Naive B cell (primary cell): ENCODE results near the gene RACK1. TPM values are rescaled to one million over a fixed set of nuclear protein-coding genes. Genes with fewer than 3 reads are reported as not detected.
"Not testable (repeated sequence)": the region's sequence is repeated elsewhere in the genome, so short reads cannot be mapped to it uniquely, and the experiment has no call there.

ENCODE experiments used
- ATAC-seq, 2 donors: fragments of 150-1000 bp; cut with Tn5 transposase; 2 replicates each; pipeline ENCODE4 v1.10.0; 2021; ENCODE audit warnings: low read depth in 2 of 2, mild to moderate bottlenecking in 2 of 2, moderate library complexity in 2 of 2
- DNase-seq: peaks from one replicate; pipeline ENCODE4 v3.0.0; 2022
- H3K27ac Mint-ChIP-seq, 6 donors: one replicate each; pipeline ENCODE4 v1.8.0; 2020 to 2022; ENCODE audit warnings: mild to moderate bottlenecking in 6 of 6, mixed read lengths in 6 of 6, moderate library complexity in 5 of 6, inconsistent platforms in 2 of 6
- H3K27me3 Mint-ChIP-seq, 3 donors: one replicate each; pipeline ENCODE4 v1.8.0; 2021 to 2022; ENCODE audit warnings: mixed read lengths in 3 of 3, mild to moderate bottlenecking in 1 of 3
- H3K36me3 Mint-ChIP-seq, 2 donors: one replicate each; pipeline ENCODE4 v1.8.0; 2020 to 2022; ENCODE audit warnings: mixed read lengths in 2 of 2, inconsistent platforms in 1 of 2, mild to moderate bottlenecking in 1 of 2
- H3K4me1 Mint-ChIP-seq, 3 donors: one replicate each; pipeline ENCODE4 v1.8.0; 2020 to 2022; ENCODE audit warnings: mixed read lengths in 3 of 3, inconsistent platforms in 1 of 3, mild to moderate bottlenecking in 1 of 3, moderate library complexity in 1 of 3
- H3K4me3 Mint-ChIP-seq, 8 donors: one replicate each; pipeline ENCODE4 v1.8.0; 2020 to 2022; ENCODE audit warnings: mild to moderate bottlenecking in 8 of 8, mixed read lengths in 8 of 8, moderate library complexity in 8 of 8, inconsistent platforms in 2 of 8
- H3K9me3 Mint-ChIP-seq, 7 donors: one replicate each; pipeline ENCODE4 v1.8.0; 2020 to 2022; ENCODE audit warnings: mixed read lengths in 7 of 7, mild to moderate bottlenecking in 5 of 7, inconsistent platforms in 2 of 7, moderate library complexity in 1 of 7
- polyA plus RNA-seq, 6 donors: library from polyadenylated mRNA; unstranded; fragments of 300-500 nt; fragmentation: Illumina TruSeq; gene quantifications; one replicate each; pipeline ENCODE4 v1.2.3, GENCODE V29; 2021; ENCODE audit warnings: low read depth in 6 of 6

The RACK1 gene
- polyA plus RNA-seq, 6 donors from 2014 or later = 2,383 to 2,887 (median 2,526) TPM

DNA sequence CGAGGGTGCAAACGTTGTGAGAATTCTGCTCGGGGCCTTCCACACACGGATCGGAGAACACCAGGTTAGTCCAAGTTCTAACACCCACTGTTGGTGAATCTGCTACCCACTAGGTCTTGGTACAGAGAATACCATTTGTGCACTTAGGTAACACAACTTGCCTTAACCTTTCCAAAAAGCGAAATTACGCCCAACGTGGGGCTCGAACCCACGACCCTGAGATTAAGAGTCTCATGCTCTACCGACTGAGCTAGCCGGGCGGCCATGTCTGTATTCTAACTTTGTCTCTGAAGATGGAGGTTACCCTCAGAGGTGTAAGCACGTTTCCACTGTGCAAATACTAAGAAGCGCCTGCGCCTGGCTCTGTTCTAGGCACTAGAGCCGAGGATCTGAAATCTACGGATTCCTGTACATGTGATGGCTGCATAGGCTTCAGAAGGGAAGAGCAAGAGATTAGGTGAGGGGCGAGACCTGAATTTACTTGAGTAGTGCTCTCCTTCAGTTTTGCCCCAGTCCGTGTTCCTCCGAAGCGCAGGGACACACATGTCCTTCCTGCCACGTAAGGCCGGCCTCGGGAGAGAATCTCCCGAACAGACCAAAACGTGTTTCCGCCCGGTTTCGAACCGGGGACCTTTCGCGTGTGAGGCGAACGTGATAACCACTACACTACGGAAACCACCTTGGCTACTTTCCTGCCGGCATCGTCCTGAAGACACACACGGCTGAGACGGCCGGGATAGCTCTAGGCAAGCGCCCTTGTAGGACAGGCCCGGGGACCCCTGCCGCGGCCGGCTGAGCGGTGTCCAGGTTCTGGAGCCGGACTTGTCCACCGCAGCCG lies 21.7 kb downstream of the RACK1 start:
- Mint-ChIP-seq H3K9me3 (peaks cover 0 to 18% (median 4%) of the 10 kb centered on the region in 7 donors), H3K27ac (peak overlapping the region; percentile 97 to 100 (median 99)), H3K4me1 (peaks cover 54 to 84% (median 62%) of the 10 kb centered on the region in 3 donors), H3K4me3 (peak overlapping the region; percentile 90 to 99 (median 97)), H3K27me3 (peaks cover 0 to 10% (median 4%) of the 10 kb centered on the region in 3 donors), H3K36me3 (no peaks in the 10 kb centered on the region)
- DNase-seq (peak; percentile 93), ATAC-seq (peak; percentile 31)

DNA sequence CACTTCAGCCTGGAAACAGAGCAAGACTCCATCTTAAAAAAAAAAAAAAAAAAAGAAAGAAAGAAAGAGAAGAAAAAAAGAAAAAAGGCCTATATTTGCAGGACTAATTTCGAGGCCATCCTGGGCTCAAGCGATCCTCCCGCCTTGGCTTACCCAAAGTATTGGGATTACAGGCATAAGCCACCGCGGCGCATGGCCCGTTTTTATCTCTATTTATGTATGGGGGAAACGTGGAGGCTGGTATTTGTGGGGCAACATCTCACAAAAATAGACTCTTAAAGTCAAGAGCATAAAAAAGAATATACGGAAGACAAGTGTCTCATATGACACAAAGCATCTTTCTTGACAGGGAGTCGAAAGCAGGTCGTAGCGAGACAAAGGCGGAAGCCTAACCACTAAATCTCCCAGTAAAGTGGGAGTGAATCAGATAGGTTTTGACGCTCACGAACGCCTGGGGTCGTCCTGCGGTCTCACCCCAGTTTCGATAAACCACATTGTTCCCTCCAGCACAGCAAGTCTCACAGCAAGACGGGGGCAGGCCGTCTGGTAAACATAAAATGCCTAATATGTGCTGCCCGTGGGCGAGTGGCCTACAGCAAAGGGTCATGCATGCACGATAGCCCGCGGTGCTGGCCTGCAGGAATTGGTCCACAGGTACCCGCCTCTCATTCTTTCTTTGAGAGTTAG lies 22.5 kb downstream of the RACK1 start:
- ATAC-seq (no peak), DNase-seq (peak; percentile 11)

DNA sequence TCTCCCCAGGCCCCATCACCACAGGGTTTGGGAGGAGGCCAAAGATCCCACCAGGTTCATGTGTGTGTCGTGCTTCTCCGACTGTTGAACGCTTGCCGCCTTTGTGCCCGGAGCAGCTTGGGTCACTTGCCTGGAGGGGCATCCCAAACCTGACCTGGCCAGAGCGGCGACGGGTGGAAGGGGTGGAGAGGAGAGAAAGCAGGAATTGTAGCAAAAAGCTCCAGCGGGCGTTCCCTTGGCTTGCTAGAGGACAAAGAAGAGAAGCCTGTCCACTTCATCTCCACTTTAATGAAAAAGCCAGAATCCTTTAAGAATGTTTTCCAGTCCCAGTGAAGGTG lies 23.6 kb downstream of the RACK1 start:
- Mint-ChIP-seq H3K4me1 (peaks cover 56 to 83% (median 70%) of the 10 kb centered on the region in 3 donors), H3K27me3 (peaks cover 0 to 10% (median 4%) of the 10 kb centered on the region in 3 donors), H3K4me3 (peak overlapping the region in 6 of 8 donors; percentile 29 to 98 (median 62)), H3K36me3 (no peaks in the 10 kb centered on the region), H3K27ac (peak overlapping the region in 4 of 6 donors; percentile 59 to 100 (median 98)), H3K9me3 (peaks cover 0 to 18% (median 4%) of the 10 kb centered on the region in 7 donors)
- no peak for ATAC-seq
- DNase-seq = no peak

More for the DNA sequence above, 22.5 kb downstream of the RACK1 start:
- H3K27ac Mint-ChIP-seq = peak overlapping the region; percentile 97 to 100 (median 99)
- peaks cover 58 to 90% (median 67%) of the 10 kb centered on the region in 3 donors for H3K4me1 Mint-ChIP-seq
- H3K9me3 Mint-ChIP-seq = peaks cover 0 to 18% (median 4%) of the 10 kb centered on the region in 7 donors
- no peaks in the 10 kb centered on the region for H3K36me3 Mint-ChIP-seq
- peaks cover 0 to 10% (median 4%) of the 10 kb centered on the region in 3 donors for H3K27me3 Mint-ChIP-seq
- H3K4me3 Mint-ChIP-seq = peak overlapping the region; percentile 22 to 99 (median 96)

DNA sequence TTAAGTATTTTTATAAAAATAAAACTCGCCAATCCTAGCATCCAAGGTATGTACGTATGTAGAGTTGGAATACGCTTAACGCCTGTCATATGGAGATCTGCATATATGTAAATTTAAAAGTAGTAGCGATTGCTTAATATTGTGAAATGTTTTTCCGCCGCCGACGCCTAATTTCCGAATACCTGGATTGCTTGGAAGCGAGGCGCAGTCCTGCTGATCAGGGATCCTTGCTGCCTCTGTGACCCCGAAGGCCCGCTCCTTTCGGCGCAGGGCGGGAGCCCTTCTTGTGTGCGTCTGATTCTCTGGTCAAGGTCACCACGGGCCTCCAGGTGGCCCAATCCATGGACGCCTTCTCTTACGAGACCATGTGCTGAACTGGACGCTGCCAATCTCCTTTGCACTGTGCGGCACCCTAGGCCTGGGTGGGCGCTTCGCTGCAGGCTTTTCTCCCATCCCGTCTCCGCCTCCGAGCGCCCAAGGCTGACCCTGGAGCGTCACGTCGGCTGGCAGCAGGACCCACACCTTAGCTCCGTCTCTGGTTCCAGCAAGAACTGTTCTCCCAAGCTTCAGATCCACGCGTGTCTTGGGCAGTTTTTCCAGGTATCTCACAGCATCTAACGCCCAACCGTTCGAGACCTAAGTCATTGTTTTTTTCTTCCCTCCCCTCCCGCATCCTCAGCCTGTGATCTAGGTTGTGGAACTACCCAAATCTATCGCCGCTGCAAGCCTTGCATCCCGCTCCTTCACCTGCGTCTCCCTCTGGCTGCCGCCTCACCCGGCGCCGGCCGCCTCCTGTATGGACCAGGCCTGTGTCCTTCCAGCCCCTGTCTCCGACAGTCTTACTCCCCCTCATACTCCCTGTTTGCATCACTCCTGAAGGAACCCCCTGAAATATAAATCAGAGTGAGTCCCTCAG lies 24.2 kb downstream of the RACK1 start:
- Mint-ChIP-seq H3K27ac (peak overlapping the region in 4 of 6 donors; percentile 89 to 97 (median 92)), H3K4me1 (peaks cover 53 to 76% (median 66%) of the 10 kb centered on the region in 3 donors)
- no peak for DNase-seq

DNA sequence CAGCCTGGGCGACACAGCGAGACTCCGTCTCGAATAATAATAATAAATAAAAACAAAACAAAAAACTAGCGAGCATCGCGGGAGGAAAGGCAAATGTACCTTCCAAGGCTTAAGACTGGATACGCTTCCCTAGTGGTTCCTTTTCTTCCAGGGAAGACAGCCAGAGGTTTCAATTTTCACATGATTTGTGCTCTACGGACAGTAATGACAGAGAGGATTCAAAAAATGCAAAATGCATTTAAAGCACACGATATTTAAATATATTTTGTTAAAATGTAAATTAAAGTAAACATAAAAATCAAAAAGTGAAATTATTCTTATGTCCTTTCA lies 24.9 kb downstream of the RACK1 start:
- Mint-ChIP-seq H3K9me3 (peaks cover 0 to 18% (median 4%) of the 10 kb centered on the region in 7 donors), H3K4me3 (peak overlapping the region; percentile 88 to 100 (median 97)), H3K36me3 (no peaks in the 10 kb centered on the region), H3K27ac (peak overlapping the region in 5 of 6 donors; percentile 85 to 100 (median 99)), H3K27me3 (peaks cover 0 to 10% (median 5%) of the 10 kb centered on the region in 3 donors), H3K4me1 (peaks cover 46 to 69% (median 60%) of the 10 kb centered on the region in 3 donors)
- no peak for ATAC-seq
- no peak for DNase-seq

More for the DNA sequence above, 24.2 kb downstream of the RACK1 start:
- no peak for ATAC-seq
- Mint-ChIP-seq H3K4me3 (peak overlapping the region; percentile 44 to 98 (median 62)), H3K27me3 (peaks cover 0 to 10% (median 4%) of the 10 kb centered on the region in 3 donors), H3K36me3 (no peaks in the 10 kb centered on the region), H3K9me3 (peaks cover 0 to 18% (median 4%) of the 10 kb centered on the region in 7 donors)

DNA sequence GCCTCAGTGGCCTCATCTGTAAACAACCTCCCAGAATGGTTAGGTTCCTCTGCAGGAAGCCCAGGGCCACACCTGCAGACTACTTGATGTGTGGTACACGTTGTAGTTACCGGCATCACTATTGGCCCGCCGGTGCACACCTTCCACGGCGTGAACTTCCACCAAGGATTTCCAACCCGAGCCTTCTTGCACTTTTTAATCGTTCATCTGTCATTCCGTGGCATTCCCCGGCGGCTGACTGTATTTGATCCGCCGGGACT lies 26.0 kb downstream of the RACK1 start:
- no peak for DNase-seq
- peak; percentile 40 to 44 for ATAC-seq
- Mint-ChIP-seq H3K9me3 (peaks cover 0 to 18% (median 4%) of the 10 kb centered on the region in 7 donors), H3K4me1 (peaks cover 40 to 61% (median 55%) of the 10 kb centered on the region in 3 donors), H3K36me3 (no peaks in the 10 kb centered on the region), H3K4me3 (peak overlapping the region; percentile 88 to 100 (median 97)), H3K27ac (peak overlapping the region; percentile 85 to 100 (median 99)), H3K27me3 (peaks cover 0 to 14% (median 10%) of the 10 kb centered on the region in 3 donors)

DNA sequence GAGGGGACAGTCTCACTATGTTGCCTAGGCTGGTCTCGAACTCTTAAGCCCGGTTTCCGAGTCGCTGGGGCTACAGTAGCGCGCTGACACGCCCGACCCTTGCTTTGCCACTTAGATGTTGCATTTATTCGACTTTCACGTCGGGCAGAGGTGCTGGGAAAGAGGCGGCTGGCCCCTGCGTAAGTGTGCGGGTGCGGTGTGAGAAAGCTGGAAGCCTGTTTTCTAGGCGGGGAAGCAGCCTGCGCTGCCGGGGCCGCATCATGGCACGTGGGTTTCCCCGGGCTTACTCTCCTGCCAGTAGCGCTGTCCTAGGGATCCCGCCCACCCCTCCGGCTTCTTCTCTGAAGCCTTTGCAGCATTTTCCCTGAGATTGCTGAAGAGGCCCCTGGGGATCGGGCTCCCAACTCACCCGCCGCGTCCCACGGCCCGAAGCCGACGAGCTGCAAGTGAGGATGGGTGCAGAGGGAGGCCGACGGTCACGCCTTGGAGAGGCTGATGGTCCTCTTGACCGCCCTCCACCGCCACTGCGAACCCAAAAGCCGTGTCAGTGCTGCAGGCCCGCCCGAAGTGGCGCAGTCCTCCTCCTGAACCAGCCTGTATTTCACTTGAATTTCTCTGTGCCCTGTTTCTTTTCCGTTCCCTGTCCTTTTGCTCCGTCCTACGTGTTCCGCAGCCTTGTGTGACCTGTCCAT lies 26.4 kb downstream of the RACK1 start:
- Mint-ChIP-seq H3K36me3 (no peaks in the 10 kb centered on the region), H3K4me1 (peaks cover 35 to 58% (median 50%) of the 10 kb centered on the region in 3 donors)

DNA sequence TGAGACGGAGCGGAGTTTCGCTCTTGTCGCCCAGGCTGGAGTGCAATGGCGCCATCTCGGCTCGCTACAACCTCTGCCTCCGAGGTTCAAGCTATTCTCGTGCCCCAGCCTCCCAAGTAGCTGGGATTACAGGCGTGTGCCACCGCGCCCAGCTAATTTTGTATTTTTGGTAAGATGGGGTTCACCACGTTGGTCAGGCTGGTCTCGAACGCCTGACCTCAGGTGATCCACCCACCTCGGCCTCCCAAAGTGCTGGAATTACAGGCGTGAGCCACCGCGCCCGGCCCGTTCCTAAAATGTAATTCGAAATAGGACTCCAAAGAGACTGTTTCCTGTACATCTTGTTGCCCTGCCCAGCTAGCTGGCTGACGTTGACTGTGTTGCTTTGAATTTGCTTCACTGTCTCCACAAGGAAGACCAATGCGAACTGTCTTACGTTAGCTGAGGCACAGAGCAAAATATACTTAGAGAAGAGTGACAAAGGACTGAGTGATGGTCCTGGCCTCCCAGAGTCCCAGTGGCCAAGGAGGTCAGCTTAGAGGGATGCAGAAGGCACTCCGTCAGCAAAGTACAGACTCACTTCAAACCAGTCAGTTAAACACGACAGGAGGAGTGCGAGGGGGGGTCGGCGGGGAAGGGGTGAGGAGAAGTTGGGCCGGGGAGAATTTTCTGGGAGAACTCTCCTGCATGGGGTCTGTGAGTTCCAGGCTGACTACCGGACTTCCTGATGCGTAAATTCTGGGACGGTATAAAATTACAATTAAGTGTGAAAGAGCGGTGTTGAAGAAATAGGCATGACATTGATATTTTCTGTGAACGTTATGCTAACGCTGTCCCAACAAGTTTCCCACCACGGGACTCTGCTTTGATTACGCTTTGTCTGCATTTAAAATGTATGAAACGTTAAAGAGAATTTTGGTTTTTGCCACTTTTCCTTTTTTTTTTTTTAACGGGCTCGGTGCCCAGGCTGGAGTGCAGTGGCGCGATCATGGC lies 27.4 kb downstream of the RACK1 start:
- H3K9me3 Mint-ChIP-seq = peaks cover 0 to 8% (median 0%) of the 10 kb centered on the region in 7 donors
- H3K4me3 Mint-ChIP-seq = peak overlapping the region; percentile 75 to 100 (median 96)
- peaks cover 28 to 49% (median 44%) of the 10 kb centered on the region in 3 donors for H3K4me1 Mint-ChIP-seq
- no peak for DNase-seq
- H3K27ac Mint-ChIP-seq = peak overlapping the region in 4 of 6 donors; percentile 8 to 99 (median 76)
- H3K27me3 Mint-ChIP-seq = peaks cover 0 to 11% (median 4%) of the 10 kb centered on the region in 3 donors
- ATAC-seq = no peak
- H3K36me3 Mint-ChIP-seq = no peaks in the 10 kb centered on the region

More for the DNA sequence above, 26.4 kb downstream of the RACK1 start:
- Mint-ChIP-seq H3K27me3 (peaks cover 0 to 13% (median 9%) of the 10 kb centered on the region in 3 donors), H3K4me3 (peak overlapping the region; percentile 88 to 100 (median 97)), H3K9me3 (peaks cover 0 to 16% (median 4%) of the 10 kb centered on the region in 7 donors), H3K27ac (peak overlapping the region; percentile 85 to 100 (median 99))
- ATAC-seq (peak; percentile 27 to 38), DNase-seq (peak; percentile 65)

DNA sequence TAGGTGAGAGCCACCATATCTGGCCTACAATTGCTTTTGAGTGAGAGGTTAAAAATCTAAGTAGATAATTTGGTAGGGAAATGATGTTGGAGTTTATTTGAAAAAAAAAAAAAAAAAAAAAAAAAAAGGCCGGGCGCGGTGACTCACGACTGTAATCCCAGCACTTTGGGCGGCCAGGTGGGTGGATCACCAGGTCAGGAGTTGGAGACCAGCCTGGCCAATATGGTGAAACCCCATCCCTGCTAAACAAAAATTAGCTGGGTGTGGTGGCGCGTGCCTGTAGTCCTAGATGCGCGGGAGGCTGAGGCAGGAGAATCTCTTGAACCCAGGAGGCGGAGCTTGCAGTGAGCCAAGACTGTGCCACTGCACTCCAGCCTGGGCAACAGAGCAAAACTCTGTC lies 29.5 kb downstream of the RACK1 start:
- ATAC-seq, H3K27ac Mint-ChIP-seq, H3K36me3 Mint-ChIP-seq, DNase-seq, H3K9me3 Mint-ChIP-seq: not testable (repeated sequence)
- Mint-ChIP-seq H3K27me3 (peaks cover 0 to 11% (median 4%) of the 10 kb centered on the region in 3 donors), H3K4me3 (peak overlapping the region in 1 of 8 donors; percentile 65), H3K4me1 (peaks cover 15 to 29% (median 27%) of the 10 kb centered on the region in 3 donors)

DNA sequence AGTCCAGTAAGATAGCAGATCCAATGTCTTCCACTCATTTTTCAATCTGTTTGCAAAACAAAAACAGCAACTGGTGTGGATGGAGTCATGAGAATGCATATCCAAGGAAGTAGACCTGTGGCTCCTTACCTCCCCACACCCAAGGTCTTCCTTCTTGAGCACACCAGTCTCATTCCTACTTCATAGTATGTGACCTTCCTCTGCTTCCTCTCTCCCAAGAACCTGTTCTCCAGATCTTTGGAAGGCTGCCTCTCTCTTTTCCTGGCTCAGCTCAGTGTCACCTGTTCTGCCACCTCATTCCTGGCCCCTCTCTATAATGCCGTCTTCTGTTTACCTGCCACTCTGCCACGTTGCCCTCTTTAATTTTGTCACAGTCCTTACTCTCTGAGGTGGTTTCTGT lies 30.8 kb downstream of the RACK1 start:
- ATAC-seq (no peak), DNase-seq (no peak)
- no peaks in the 10 kb centered on the region for H3K36me3 Mint-ChIP-seq
- H3K27ac Mint-ChIP-seq = no peak overlapping the region
- peak overlapping the region in 1 of 8 donors; percentile 41 for H3K4me3 Mint-ChIP-seq
- H3K9me3 Mint-ChIP-seq = peaks cover 0 to 3% (median 0%) of the 10 kb centered on the region in 7 donors
- peaks cover 0 to 11% (median 0%) of the 10 kb centered on the region in 3 donors for H3K27me3 Mint-ChIP-seq
- peaks cover 14 to 21% (median 21%) of the 10 kb centered on the region in 3 donors for H3K4me1 Mint-ChIP-seq

DNA sequence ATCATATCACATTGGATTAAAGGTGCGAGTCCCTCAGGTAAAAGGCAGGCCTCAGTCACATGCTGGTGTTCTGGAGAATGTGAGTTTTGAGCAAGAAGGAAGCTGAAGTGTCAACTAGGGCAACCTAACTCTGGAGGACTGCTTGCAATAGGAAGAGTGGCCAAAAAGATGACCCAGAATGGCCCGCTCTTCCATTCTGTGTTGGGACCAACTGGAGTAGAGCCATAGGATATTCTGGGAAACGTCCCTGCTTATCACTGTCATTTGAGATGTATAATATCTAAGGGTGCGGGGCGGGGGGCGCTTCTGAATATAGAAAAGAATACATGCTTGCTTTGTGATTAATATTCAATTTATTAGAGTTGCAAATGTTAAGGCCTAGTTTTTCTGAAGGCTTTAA lies 31.6 kb downstream of the RACK1 start:
- no peak overlapping the region for H3K27ac Mint-ChIP-seq
- peak overlapping the region in 1 of 8 donors; percentile 25 for H3K4me3 Mint-ChIP-seq
- H3K4me1 Mint-ChIP-seq = peaks cover 17 to 22% (median 21%) of the 10 kb centered on the region in 3 donors
- no peaks in the 10 kb centered on the region for H3K36me3 Mint-ChIP-seq
- DNase-seq (no peak), ATAC-seq (no peak)
- peaks cover 0 to 11% (median 3%) of the 10 kb centered on the region in 3 donors for H3K27me3 Mint-ChIP-seq
- H3K9me3 Mint-ChIP-seq = peaks cover 0 to 5% (median 4%) of the 10 kb centered on the region in 7 donors
